NCI-H774 (cell line): ENCODE measurements around the gene RABL2A.
"Not testable (repeated sequence)": the region's sequence is repeated elsewhere in the genome, so short reads cannot be mapped to it uniquely, and the experiment has no call there.

Source experiments
- DNase-seq: peaks from one replicate; lab custom pipeline; 2025; lab: John Stamatoyannopoulos, UW

The RABL2A gene

GRCh38 chr2:113609822-113610221 is 17.2 kb upstream of the RABL2A start:
- not testable (repeated sequence) for DNase-seq

- not testable (repeated sequence) for DNase-seq
Measured at GRCh38 chr2:113621002-113621401, 6.1 kb upstream of the RABL2A start.

- not testable (repeated sequence) for DNase-seq
Measured at GRCh38 chr2:113625906-113626305, 1.2 kb upstream of the RABL2A start.

- not testable (repeated sequence) for DNase-seq
Measured at GRCh38 chr2:113632849-113633345, 5.8 kb downstream of the RABL2A start.

GRCh38 chr2:113635358-113635757 is 8.3 kb downstream of the RABL2A start:
- DNase-seq = not testable (repeated sequence)

- DNase-seq = not testable (repeated sequence)
Measured at GRCh38 chr2:113636226-113636625, 9.2 kb downstream of the RABL2A start.

GRCh38 chr2:113638084-113638483 is 11.0 kb downstream of the RABL2A start:
- DNase-seq = not testable (repeated sequence)

GRCh38 chr2:113646217-113646616 is 19.2 kb downstream of the RABL2A start:
- not testable (repeated sequence) for DNase-seq

GRCh38 chr2:113650834-113651815 is 24.1 kb downstream of the RABL2A start:
- not testable (repeated sequence) for DNase-seq

- not testable (repeated sequence) for DNase-seq
Measured at GRCh38 chr2:113652599-113652998, 25.5 kb downstream of the RABL2A start.

GRCh38 chr2:113656031-113656624 is 29.1 kb downstream of the RABL2A start:
- not testable (repeated sequence) for DNase-seq

- DNase-seq = not testable (repeated sequence)
Measured at GRCh38 chr2:113657735-113658134, 30.7 kb downstream of the RABL2A start.

- not testable (repeated sequence) for DNase-seq
Measured at GRCh38 chr2:113663285-113664060, 36.4 kb downstream of the RABL2A start.

GRCh38 chr2:113664761-113665533 is 37.9 kb downstream of the RABL2A start:
- DNase-seq = not testable (repeated sequence)

- not testable (repeated sequence) for DNase-seq
Measured at GRCh38 chr2:113669013-113669412, 41.9 kb downstream of the RABL2A start.

GRCh38 chr2:113672326-113672932 is 45.4 kb downstream of the RABL2A start:
- no peak for DNase-seq

- DNase-seq = no peak
Measured at GRCh38 chr2:113675875-113676274, 48.8 kb downstream of the RABL2A start.

GRCh38 chr2:113676623-113677266 is 49.7 kb downstream of the RABL2A start:
- no peak for DNase-seq

GRCh38 chr2:113677330-113677729 is 50.3 kb downstream of the RABL2A start:
- no peak for DNase-seq

GRCh38 chr2:113679457-113679856 is 52.4 kb downstream of the RABL2A start:
- no peak for DNase-seq
